Nephron (organoid): ENCODE results near the gene ARHGAP32.

ENCODE experiments used
- H3K27ac Mint-ChIP-seq, 3 experiments: 2 replicates each; pipeline ENCODE4 v1.8.0; 2020; ENCODE audit warnings: mixed read lengths in 3 of 3, mild to moderate bottlenecking in 2 of 3, moderate library complexity in 1 of 3
- H3K27me3 Mint-ChIP-seq: 2 replicates; pipeline ENCODE4 v1.8.0; 2021; ENCODE audit warnings: low read depth, mild to moderate bottlenecking, moderate library complexity, mixed read lengths
- H3K36me3 Mint-ChIP-seq: 2 replicates; pipeline ENCODE4 v1.8.0; 2020; ENCODE audit warnings: low read depth, mixed read lengths
- H3K4me1 Mint-ChIP-seq: 2 replicates; pipeline ENCODE4 v1.8.0; 2020; ENCODE audit warnings: mixed read lengths
- H3K4me3 Mint-ChIP-seq, 3 experiments: 2 replicates each; pipeline ENCODE4 v1.8.0; 2020; ENCODE audit warnings: mild to moderate bottlenecking in 3 of 3, mixed read lengths in 3 of 3, moderate library complexity in 2 of 3
- H3K9me3 Mint-ChIP-seq: 2 replicates; pipeline ENCODE4 v1.8.0; 2020; ENCODE audit warnings: mixed read lengths
- CTCF ChIP-seq, 3 experiments: fragments of 200-600 bp; sonication (generic); IDR thresholded peaks; one replicate each; pipeline ENCODE4 v1.5.0; 2021; ENCODE audit warnings: antibody characterized with exemption in 3 of 3; ENCODE audit not compliant: unreplicated experiment in 3 of 3

ARHGAP32 gene

GRCh38 chr11:129075757-129076156 lies 116.4 kb downstream of the ARHGAP32 start:
- no peaks in the 10 kb centered on the region for H3K4me1 Mint-ChIP-seq
- TF ChIP-seq CTCF (IDR thresholded peaks at IDR 0.05; ENCODE audit: unreplicated experiment in 3 of 3) = no peak
- H3K36me3 Mint-ChIP-seq = peaks cover 48% of the 10 kb centered on the region
- H3K9me3 Mint-ChIP-seq = peaks cover 30% of the 10 kb centered on the region
- no peaks in the 10 kb centered on the region for H3K27me3 Mint-ChIP-seq
- H3K4me3 Mint-ChIP-seq = no peak overlapping the region
- no peak overlapping the region for H3K27ac Mint-ChIP-seq

- no peak overlapping the region for H3K4me3 Mint-ChIP-seq
- TF ChIP-seq CTCF (IDR thresholded peaks at IDR 0.05; ENCODE audit: unreplicated experiment in 3 of 3) = no peak
- no peak overlapping the region for H3K27ac Mint-ChIP-seq
- no peaks in the 10 kb centered on the region for H3K4me1 Mint-ChIP-seq
- no peaks in the 10 kb centered on the region for H3K27me3 Mint-ChIP-seq
- H3K36me3 Mint-ChIP-seq = peaks cover 28% of the 10 kb centered on the region
- peaks cover 2% of the 10 kb centered on the region for H3K9me3 Mint-ChIP-seq
These were observed 124.7 kb downstream of the ARHGAP32 start for GRCh38 chr11:129067454-129067853.

GRCh38 chr11:129066229-129066628 lies 125.9 kb downstream of the ARHGAP32 start:
- Mint-ChIP-seq H3K36me3 (peaks cover 32% of the 10 kb centered on the region), H3K4me1 (no peaks in the 10 kb centered on the region), H3K27ac (no peak overlapping the region), H3K9me3 (no peaks in the 10 kb centered on the region), H3K4me3 (no peak overlapping the region), H3K27me3 (no peaks in the 10 kb centered on the region)
- no peak for TF ChIP-seq CTCF (IDR thresholded peaks at IDR 0.05; ENCODE audit: unreplicated experiment in 3 of 3)

- no peak overlapping the region for H3K27ac Mint-ChIP-seq
These were observed 129.0 kb downstream of the ARHGAP32 start for GRCh38 chr11:129063118-129063517.

GRCh38 chr11:129061492-129062230 lies 130.5 kb downstream of the ARHGAP32 start:
- peaks cover 38% of the 10 kb centered on the region for H3K36me3 Mint-ChIP-seq
- H3K27ac Mint-ChIP-seq = no peak overlapping the region
- no peaks in the 10 kb centered on the region for H3K9me3 Mint-ChIP-seq
- no peaks in the 10 kb centered on the region for H3K4me1 Mint-ChIP-seq
- no peak overlapping the region for H3K4me3 Mint-ChIP-seq
- no peak for TF ChIP-seq CTCF (IDR thresholded peaks at IDR 0.05; ENCODE audit: unreplicated experiment in 3 of 3)
- H3K27me3 Mint-ChIP-seq = no peaks in the 10 kb centered on the region

More at GRCh38 chr11:129063118-129063517, 129.0 kb downstream of the ARHGAP32 start:
- Mint-ChIP-seq H3K36me3 (peaks cover 32% of the 10 kb centered on the region), H3K27me3 (no peaks in the 10 kb centered on the region), H3K4me3 (no peak overlapping the region), H3K9me3 (no peaks in the 10 kb centered on the region), H3K4me1 (no peaks in the 10 kb centered on the region)
- TF ChIP-seq CTCF (IDR thresholded peaks at IDR 0.05; ENCODE audit: unreplicated experiment in 3 of 3) = no peak

- Mint-ChIP-seq H3K9me3 (peaks cover 5% of the 10 kb centered on the region), H3K36me3 (peaks cover 17% of the 10 kb centered on the region), H3K4me1 (no peaks in the 10 kb centered on the region), H3K27me3 (no peaks in the 10 kb centered on the region), H3K4me3 (no peak overlapping the region), H3K27ac (no peak overlapping the region)
- no peak for TF ChIP-seq CTCF (IDR thresholded peaks at IDR 0.05; ENCODE audit: unreplicated experiment in 3 of 3)
These were observed 135.2 kb downstream of the ARHGAP32 start for GRCh38 chr11:129056916-129057315.
